ENCODE data around the gene ZC3H18. TPM values are rescaled to one million over a fixed set of nuclear protein-coding genes. Genes with fewer than 3 reads are reported as not detected.
A peak's percentile ranks its signal among the peaks of the same experiment; 100 is the strongest.

ZC3H18 gene
- total RNA-seq, 1 donor from 2014 or later = 48.9 TPM

- no peaks in the 10 kb centered on the region for H3K36me3 Mint-ChIP-seq (ENCODE audit: unreplicated experiment)
- H3K27me3 Mint-ChIP-seq (ENCODE audit: unreplicated experiment) = peaks cover 5% of the 10 kb centered on the region
- no peak overlapping the region for H3K4me3 Mint-ChIP-seq (ENCODE audit: unreplicated experiment)
- H3K4me1 Mint-ChIP-seq (ENCODE audit: low read depth, unreplicated experiment) = peaks cover 17% of the 10 kb centered on the region
- no peak for TF ChIP-seq CTCF (IDR thresholded peaks at IDR 0.05; ENCODE audit: partially characterized antibody, unreplicated experiment)
- DNase-seq = no peak
- H3K9me3 Mint-ChIP-seq (ENCODE audit: unreplicated experiment) = peaks cover 2% of the 10 kb centered on the region
- H3K27ac Mint-ChIP-seq (ENCODE audit: unreplicated experiment) = no peak overlapping the region
Observed at GRCh38 chr16:88553739-88554138, 16.5 kb upstream of the ZC3H18 start.

- Mint-ChIP-seq H3K27me3 (ENCODE audit: unreplicated experiment) (peaks cover 4% of the 10 kb centered on the region), H3K9me3 (ENCODE audit: unreplicated experiment) (peaks cover 5% of the 10 kb centered on the region), H3K4me3 (ENCODE audit: unreplicated experiment) (peak overlapping the region; percentile 49), H3K36me3 (ENCODE audit: unreplicated experiment) (no peaks in the 10 kb centered on the region), H3K27ac (ENCODE audit: unreplicated experiment) (peak overlapping the region; percentile 33), H3K4me1 (ENCODE audit: low read depth, unreplicated experiment) (peaks cover 17% of the 10 kb centered on the region)
- TF ChIP-seq CTCF (IDR thresholded peaks at IDR 0.05; ENCODE audit: partially characterized antibody, unreplicated experiment) = no peak
- DNase-seq = peak; percentile 59
Observed at GRCh38 chr16:88554711-88555264, 15.4 kb upstream of the ZC3H18 start.

- peaks cover 13% of the 10 kb centered on the region for H3K4me1 Mint-ChIP-seq (ENCODE audit: low read depth, unreplicated experiment)
- peaks cover 6% of the 10 kb centered on the region for H3K9me3 Mint-ChIP-seq (ENCODE audit: unreplicated experiment)
- no peak overlapping the region for H3K4me3 Mint-ChIP-seq (ENCODE audit: unreplicated experiment)
- H3K27me3 Mint-ChIP-seq (ENCODE audit: unreplicated experiment) = peaks cover 4% of the 10 kb centered on the region
- H3K27ac Mint-ChIP-seq (ENCODE audit: unreplicated experiment) = peak overlapping the region; percentile 46
- H3K36me3 Mint-ChIP-seq (ENCODE audit: unreplicated experiment) = no peaks in the 10 kb centered on the region
- no peak for DNase-seq
- TF ChIP-seq CTCF (IDR thresholded peaks at IDR 0.05; ENCODE audit: partially characterized antibody, unreplicated experiment) = no peak
Observed at GRCh38 chr16:88556294-88556988, 13.8 kb upstream of the ZC3H18 start.

- Mint-ChIP-seq H3K4me1 (ENCODE audit: low read depth, unreplicated experiment) (peaks cover 14% of the 10 kb centered on the region), H3K4me3 (ENCODE audit: unreplicated experiment) (peak overlapping the region; percentile 23), H3K27ac (ENCODE audit: unreplicated experiment) (peak overlapping the region; percentile 62), H3K9me3 (ENCODE audit: unreplicated experiment) (peaks cover 4% of the 10 kb centered on the region), H3K36me3 (ENCODE audit: unreplicated experiment) (no peaks in the 10 kb centered on the region), H3K27me3 (ENCODE audit: unreplicated experiment) (peaks cover 4% of the 10 kb centered on the region)
- peak; percentile 55 for DNase-seq
- peak; percentile 62 for TF ChIP-seq CTCF (IDR thresholded peaks at IDR 0.05; ENCODE audit: partially characterized antibody, unreplicated experiment)
Observed at GRCh38 chr16:88558457-88559442, 11.5 kb upstream of the ZC3H18 start.
